GM13976 (cell line): ENCODE results near the gene SLC26A6.

ENCODE experiments used
- DNase-seq: peaks from one replicate; pipeline ENCODE4 v3.0.0; 2012; ENCODE audit warnings: low spot score
- in situ Hi-C: fragments of 300-500 bp; cut with MboI; formaldehyde crosslinking; loops from one replicate; pipeline ENCODE4 v1.12.0; 2022; ENCODE audit warnings: low sequenced_read_pairs, mixed read lengths, inconsistent platforms; ENCODE audit not compliant: unreplicated experiment
- TF ChIP-seq, protein P1 (sequence below): IDR thresholded peaks from 2 replicates; pipeline ENCODE4 v1.5.1; 2012; ENCODE audit warnings: borderline replicate concordance, mild to moderate bottlenecking; ENCODE audit not compliant: insufficient read depth; ENCODE audit errors: extremely low read depth, missing control alignments, control extremely low read depth

The SLC26A6 gene

DNA sequence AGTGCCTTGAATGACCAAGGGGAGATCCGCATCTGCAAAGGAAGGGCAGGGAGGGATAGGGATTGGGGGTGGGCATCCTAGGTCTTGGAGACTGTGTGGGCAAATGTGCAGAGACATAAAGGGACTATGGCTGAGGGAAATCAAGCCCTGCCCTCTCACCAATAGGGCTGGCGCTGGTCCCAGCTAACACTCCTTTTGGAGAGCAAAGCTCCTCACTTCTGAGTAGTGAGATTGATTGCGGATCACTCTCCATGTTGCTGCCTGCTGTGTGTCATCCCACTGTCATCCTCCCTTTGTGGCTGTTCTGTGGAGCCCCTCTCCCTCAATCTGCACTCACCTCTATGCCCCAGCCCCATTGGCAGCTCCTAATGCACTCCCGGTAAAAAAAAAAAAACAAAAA lies 29.7 kb upstream of the SLC26A6 start:
- TF ChIP-seq, protein P1, sequence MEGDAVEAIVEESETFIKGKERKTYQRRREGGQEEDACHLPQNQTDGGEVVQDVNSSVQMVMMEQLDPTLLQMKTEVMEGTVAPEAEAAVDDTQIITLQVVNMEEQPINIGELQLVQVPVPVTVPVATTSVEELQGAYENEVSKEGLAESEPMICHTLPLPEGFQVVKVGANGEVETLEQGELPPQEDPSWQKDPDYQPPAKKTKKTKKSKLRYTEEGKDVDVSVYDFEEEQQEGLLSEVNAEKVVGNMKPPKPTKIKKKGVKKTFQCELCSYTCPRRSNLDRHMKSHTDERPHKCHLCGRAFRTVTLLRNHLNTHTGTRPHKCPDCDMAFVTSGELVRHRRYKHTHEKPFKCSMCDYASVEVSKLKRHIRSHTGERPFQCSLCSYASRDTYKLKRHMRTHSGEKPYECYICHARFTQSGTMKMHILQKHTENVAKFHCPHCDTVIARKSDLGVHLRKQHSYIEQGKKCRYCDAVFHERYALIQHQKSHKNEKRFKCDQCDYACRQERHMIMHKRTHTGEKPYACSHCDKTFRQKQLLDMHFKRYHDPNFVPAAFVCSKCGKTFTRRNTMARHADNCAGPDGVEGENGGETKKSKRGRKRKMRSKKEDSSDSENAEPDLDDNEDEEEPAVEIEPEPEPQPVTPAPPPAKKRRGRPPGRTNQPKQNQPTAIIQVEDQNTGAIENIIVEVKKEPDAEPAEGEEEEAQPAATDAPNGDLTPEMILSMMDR, result no peak
- no peak for DNase-seq
- in situ Hi-C loops, result no loop called here

GRCh38 chr3:48664313-48664644 lies 29.0 kb upstream of the SLC26A6 start:
- TF ChIP-seq, protein P1, result no peak
- DNase-seq, result no peak
- in situ Hi-C loops, result no loop called here

DNA sequence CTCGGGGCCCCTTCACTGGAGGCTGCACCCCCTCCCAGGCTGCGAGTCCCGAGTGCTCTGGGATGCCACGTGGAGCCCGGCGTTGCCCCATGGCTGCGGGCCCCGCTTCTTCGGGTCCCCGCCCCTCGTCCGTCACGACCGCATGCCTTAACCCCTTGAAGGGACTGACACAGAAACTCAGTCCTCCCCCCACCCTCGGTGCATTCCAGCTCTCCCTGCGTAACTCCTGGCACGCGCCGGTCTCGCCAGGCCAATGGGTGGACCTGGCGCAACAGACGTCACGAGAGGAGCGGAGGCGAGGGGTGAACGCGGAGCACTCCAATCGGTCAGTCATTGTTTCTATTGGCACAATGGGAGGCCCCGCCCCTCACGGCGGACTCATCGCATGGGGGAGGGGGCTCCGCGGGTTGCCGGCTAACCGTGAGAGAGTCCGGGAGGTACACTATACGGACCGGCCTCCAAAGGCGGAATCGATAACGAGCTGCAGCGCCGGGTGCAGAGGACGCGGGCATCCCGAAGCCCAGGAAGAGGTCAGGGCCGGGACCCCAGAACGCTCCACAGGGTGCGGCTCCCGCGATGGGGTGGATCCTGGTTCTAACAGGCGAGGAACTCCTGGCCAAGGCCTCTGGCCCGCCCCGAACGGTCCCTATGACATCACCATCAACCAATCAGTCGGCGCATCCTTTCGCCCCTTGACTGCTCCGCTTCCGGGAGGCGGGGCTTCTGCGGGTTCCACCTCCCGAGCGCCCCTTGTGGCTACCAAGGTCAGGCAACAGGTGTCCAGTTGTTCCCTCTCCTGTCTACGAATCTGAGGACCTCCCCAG lies 28.4 kb upstream of the SLC26A6 start:
- TF ChIP-seq, protein P1, result peak; percentile 70
- in situ Hi-C loops, result no loop called here
- DNase-seq, result peak; percentile 99

DNA sequence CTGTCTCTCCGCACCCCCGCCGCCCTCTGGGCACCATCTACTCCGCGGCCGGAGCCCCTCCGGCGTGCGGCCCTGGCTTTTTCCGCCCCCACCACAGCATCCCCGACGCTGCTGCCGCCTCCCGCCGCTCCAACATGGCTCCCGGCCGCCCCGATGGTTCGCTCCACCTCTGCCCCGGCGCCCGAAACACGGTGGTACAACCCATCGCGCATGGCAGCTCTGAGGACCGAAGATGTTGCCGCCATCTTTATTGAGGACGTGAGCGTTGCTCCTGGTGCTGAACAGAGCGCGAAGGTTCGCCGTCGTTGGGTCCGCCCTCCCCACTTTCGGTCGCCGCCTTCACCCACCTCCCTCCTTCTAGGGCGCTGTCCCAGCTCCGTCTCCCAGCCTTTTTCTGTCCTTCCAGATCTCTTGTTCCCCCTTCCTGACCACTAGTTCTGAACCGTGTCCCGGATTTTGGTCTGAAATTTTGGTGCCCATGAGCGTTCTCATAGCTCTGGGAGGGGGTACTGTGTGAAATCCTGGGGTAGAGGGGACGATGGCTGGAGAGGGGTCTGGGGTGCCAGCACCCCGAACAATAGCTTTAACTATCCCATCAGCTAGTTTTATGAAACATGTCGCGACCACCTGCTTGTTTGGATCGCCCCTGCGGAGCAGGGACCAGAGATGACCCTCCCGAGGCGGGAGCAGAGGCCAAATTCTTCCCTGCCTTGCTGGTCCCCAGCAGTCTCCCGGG lies 27.7 kb upstream of the SLC26A6 start, which contains the start of gene CELSR3:
Gene CELSR3, minus strand, starts transcription at position 134 of the 736 bp plus-strand sequence. CDS start 252 bp downstream, outside the sequence.
- peak; percentile 73 for DNase-seq
- in situ Hi-C loops, result no loop called here
- TF ChIP-seq, protein P1, result no peak

DNA sequence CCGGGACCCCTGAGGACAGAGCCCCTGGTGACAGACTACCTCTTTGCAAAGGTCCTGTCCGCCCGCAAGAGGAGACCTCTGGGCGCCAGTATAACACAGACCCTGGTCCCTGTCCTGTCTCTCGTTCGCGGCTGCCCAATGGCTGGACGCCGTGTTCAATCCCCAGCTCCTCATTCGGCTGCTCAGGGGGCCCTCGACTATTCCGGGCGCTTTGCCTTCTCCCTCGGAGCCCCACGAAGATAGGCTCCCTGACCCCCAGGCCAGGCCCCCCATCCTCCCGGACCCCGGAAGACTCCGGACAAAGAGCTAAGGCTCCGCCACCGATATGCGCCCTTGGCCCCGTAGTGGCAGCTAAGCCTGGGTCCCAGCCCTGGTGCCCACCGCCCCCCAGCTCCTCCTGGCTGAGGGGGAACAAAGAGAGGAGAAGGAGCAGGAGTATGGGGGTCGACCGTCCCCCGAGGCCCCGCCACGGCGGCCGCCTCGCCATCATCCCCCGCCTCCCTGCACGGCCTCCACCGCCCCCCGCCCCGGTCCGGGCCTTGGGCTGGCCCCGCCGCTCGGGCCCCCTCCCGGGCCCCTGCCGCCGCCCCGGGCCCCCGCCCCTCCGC lies 27.0 kb upstream of the SLC26A6 start:
- TF ChIP-seq, protein P1, result no peak

DNA sequence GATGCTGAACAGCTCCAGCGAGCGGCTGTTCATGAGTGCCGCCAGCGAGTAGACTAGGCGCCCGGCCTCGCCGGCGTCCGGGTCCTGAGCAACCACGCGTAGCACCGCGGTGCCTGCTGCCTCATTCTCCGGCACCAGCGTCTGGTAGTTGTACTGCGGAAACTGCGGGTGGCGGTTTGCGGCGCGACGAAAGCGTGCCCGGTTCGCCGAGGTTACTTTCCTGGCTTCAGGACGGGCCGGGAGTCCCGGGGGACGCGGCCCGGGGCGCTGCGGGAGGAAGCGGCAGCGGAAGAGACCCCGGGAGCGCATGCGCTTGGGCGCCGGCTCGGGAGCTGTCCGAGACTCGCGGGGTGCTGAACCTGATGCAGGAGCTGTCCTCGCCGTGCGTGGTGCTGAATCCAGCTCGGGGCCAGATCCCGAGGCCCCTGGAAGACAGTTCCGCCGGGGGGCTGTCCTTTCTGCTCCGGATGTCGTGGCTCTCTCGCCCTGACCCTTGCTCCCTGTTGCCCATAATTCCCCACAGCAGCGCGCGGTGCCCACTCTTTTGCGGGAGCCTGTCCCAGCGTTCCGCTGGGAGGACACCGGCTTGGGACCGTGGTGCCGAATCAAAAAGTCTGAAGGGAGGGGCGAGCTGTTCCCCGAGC lies 26.4 kb upstream of the SLC26A6 start:
- peak; percentile 89 for DNase-seq
- TF ChIP-seq, protein P1, result no peak
- in situ Hi-C loops, result no loop called here

More for the DNA sequence above, 27.0 kb upstream of the SLC26A6 start:
- in situ Hi-C loops, result no loop called here
- no peak for DNase-seq
